ENCODE measurements around the gene CORO2B. TPM values are rescaled to one million over a fixed set of nuclear protein-coding genes. Genes with fewer than 3 reads are reported as not detected.

CORO2B gene
- polyA plus RNA-seq, 1 of the 3 experiments (the other 2 are of a cell fraction), result 3.6 TPM

DNA sequence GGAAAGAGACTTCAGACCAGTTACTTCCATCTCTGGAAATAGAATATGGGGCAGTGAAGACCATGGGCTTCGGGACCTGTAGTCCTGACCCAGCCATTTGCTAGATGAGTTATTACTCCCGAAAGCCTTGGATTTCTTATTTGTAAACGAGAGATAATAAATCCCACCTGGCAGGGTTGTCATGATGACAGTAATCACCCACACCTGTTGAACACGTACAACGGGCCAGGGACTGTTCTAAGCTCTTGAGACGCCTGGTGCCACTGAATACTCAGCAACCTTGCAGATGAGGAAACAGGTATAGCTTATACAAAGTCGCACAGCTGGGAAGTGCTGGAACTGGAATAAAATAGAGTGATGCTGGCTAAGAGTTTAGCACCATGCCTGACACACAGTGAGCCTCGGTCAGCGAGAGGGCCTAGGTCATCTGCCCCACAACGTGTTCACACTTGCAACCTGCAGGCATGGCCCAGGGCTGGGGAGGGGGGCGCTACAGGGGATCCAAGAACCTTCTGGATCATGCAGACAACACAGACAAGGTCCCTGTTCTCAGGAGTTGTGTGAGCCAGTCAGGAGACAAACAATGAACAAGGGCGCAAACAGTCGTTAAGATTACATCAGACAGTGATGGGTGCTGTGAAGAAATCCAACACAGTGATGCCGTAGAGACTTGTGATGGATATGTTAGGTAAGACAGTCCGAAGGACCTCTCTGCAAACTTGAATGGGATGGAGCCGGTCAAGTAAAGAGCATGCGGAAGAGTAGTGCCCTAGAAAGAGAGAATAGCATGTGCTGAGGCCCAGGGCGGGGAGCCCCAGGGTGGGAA, 89.2 kb downstream of the CORO2B start:
- H3K27me3 ChIP-seq (ENCODE audit: insufficient read depth), result no peaks in the 10 kb centered on the region
- H2AFZ ChIP-seq (ENCODE audit: low read depth), result no peak overlapping the region
- no peaks in the 10 kb centered on the region for H3K9me3 ChIP-seq
- H4K20me1 ChIP-seq (ENCODE audit: insufficient read depth), result no peaks in the 10 kb centered on the region
- H3K79me2 ChIP-seq (ENCODE audit: insufficient read depth), result no peaks in the 10 kb centered on the region
- H3K4me2 ChIP-seq, result no peak overlapping the region
- H3K27ac ChIP-seq (ENCODE audit: low read depth in 2 of 2, low read length in 1 of 2), result no peak overlapping the region
- CTCF ChIA-PET, result interaction anchor here (1.1 to 32.6 kb wide), 4 partner anchors 102 to 257 kb away, joined by 4 to 464 read pairs (median 148); no protein-coding TSS in a partner anchor
- no peak for DNase-seq
- no peaks in the 10 kb centered on the region for H3K36me3 ChIP-seq (replicated peaks in 1 of 2; ENCODE audit: control insufficient read depth in 1 of 2, insufficient read depth in 2 of 2, low read length in 1 of 2)
- 83% methylated on average over 17 of the region's 18 CpGs for WGBS (ENCODE audit: low lambda C conversion rate)
- no peaks in the 10 kb centered on the region; a peak in 1 of 4 replicates for H3K4me1 ChIP-seq (ENCODE audit: control insufficient read depth in 1 of 2, insufficient read depth in 2 of 2, low read depth in 1 of 2, low read length in 1 of 2)
- POLR2A ChIA-PET, result no interaction called here
- TF ChIP-seq RCOR1 (IDR thresholded peaks at IDR 0.05; ENCODE audit: low read length), result no peak
- TF ChIP-seq FOXM1 (IDR thresholded peaks at IDR 0.05; ENCODE audit: low read depth), result no peak
- TF ChIP-seq, protein P1, sequence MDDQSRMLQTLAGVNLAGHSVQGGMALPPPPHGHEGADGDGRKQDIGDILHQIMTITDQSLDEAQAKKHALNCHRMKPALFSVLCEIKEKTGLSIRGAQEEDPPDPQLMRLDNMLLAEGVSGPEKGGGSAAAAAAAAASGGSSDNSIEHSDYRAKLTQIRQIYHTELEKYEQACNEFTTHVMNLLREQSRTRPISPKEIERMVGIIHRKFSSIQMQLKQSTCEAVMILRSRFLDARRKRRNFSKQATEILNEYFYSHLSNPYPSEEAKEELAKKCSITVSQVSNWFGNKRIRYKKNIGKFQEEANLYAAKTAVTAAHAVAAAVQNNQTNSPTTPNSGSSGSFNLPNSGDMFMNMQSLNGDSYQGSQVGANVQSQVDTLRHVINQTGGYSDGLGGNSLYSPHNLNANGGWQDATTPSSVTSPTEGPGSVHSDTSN (IDR thresholded peaks at IDR 0.05), result no peak
- TF ChIP-seq, protein P2, sequence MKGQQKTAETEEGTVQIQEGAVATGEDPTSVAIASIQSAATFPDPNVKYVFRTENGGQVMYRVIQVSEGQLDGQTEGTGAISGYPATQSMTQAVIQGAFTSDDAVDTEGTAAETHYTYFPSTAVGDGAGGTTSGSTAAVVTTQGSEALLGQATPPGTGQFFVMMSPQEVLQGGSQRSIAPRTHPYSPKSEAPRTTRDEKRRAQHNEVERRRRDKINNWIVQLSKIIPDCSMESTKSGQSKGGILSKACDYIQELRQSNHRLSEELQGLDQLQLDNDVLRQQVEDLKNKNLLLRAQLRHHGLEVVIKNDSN (IDR thresholded peaks at IDR 0.05; ENCODE audit: borderline replicate concordance, low read depth), result no peak
- TF ChIP-seq EZH2phosphoT487 (IDR thresholded peaks at IDR 0.05; ENCODE audit: borderline replicate concordance, low read depth), result no peak
- TF ChIP-seq NRF1 (IDR thresholded peaks at IDR 0.05; ENCODE audit: low read depth, low read length), result no peak
- no peak for TF ChIP-seq RAD21 (IDR thresholded peaks at IDR 0.05; ENCODE audit: low read length)
- TF ChIP-seq, protein P3, sequence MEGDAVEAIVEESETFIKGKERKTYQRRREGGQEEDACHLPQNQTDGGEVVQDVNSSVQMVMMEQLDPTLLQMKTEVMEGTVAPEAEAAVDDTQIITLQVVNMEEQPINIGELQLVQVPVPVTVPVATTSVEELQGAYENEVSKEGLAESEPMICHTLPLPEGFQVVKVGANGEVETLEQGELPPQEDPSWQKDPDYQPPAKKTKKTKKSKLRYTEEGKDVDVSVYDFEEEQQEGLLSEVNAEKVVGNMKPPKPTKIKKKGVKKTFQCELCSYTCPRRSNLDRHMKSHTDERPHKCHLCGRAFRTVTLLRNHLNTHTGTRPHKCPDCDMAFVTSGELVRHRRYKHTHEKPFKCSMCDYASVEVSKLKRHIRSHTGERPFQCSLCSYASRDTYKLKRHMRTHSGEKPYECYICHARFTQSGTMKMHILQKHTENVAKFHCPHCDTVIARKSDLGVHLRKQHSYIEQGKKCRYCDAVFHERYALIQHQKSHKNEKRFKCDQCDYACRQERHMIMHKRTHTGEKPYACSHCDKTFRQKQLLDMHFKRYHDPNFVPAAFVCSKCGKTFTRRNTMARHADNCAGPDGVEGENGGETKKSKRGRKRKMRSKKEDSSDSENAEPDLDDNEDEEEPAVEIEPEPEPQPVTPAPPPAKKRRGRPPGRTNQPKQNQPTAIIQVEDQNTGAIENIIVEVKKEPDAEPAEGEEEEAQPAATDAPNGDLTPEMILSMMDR (IDR thresholded peaks at IDR 0.05), result no peak
- TF ChIP-seq EP300 (IDR thresholded peaks at IDR 0.05; ENCODE audit: borderline replicate concordance in 1 of 2, low read depth in 1 of 2, low read length in 1 of 2), result no peak
- no peak for TF ChIP-seq JUND (IDR thresholded peaks at IDR 0.05)
- TF ChIP-seq, protein P4, sequence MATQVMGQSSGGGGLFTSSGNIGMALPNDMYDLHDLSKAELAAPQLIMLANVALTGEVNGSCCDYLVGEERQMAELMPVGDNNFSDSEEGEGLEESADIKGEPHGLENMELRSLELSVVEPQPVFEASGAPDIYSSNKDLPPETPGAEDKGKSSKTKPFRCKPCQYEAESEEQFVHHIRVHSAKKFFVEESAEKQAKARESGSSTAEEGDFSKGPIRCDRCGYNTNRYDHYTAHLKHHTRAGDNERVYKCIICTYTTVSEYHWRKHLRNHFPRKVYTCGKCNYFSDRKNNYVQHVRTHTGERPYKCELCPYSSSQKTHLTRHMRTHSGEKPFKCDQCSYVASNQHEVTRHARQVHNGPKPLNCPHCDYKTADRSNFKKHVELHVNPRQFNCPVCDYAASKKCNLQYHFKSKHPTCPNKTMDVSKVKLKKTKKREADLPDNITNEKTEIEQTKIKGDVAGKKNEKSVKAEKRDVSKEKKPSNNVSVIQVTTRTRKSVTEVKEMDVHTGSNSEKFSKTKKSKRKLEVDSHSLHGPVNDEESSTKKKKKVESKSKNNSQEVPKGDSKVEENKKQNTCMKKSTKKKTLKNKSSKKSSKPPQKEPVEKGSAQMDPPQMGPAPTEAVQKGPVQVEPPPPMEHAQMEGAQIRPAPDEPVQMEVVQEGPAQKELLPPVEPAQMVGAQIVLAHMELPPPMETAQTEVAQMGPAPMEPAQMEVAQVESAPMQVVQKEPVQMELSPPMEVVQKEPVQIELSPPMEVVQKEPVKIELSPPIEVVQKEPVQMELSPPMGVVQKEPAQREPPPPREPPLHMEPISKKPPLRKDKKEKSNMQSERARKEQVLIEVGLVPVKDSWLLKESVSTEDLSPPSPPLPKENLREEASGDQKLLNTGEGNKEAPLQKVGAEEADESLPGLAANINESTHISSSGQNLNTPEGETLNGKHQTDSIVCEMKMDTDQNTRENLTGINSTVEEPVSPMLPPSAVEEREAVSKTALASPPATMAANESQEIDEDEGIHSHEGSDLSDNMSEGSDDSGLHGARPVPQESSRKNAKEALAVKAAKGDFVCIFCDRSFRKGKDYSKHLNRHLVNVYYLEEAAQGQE (IDR thresholded peaks at IDR 0.05; ENCODE audit: low read depth, low read length), result no peak
- no peak for TF ChIP-seq GATA2 (CRISPR knock-in tag; IDR thresholded peaks at IDR 0.05)
- TF ChIP-seq RXRA (IDR thresholded peaks at IDR 0.05; ENCODE audit: borderline replicate concordance, low read depth), result no peak
- TF ChIP-seq FOXJ3 (CRISPR knock-in tag; IDR thresholded peaks at IDR 0.05), result no peak
- TF ChIP-seq SMC3 (IDR thresholded peaks at IDR 0.05; ENCODE audit: low read depth, low read length), result no peak
- no peak for TF ChIP-seq RFX5 (IDR thresholded peaks at IDR 0.05; ENCODE audit: low read length)
- TF ChIP-seq POLR2AphosphoS5 (IDR thresholded peaks at IDR 0.05; ENCODE audit: low read depth, low read length), result no peak
- H3K9me2 ChIP-seq, result no peaks in the 10 kb centered on the region
- H3K9ac ChIP-seq, result no peak overlapping the region
- no peak overlapping the region for H3K4me3 ChIP-seq (ENCODE audit: low read depth in 2 of 2, low read length in 1 of 2)
- no peaks in the 10 kb centered on the region for H3F3A ChIP-seq (replicated peaks; ENCODE audit: insufficient read depth)
